Measurements from ENCODE around the gene HS3ST4. TPM values are rescaled to one million over a fixed set of nuclear protein-coding genes. Genes with fewer than 3 reads are reported as not detected.

HS3ST4 gene
- total and polyA plus RNA-seq, 2 donors from 2014 or later: not detected

DNA sequence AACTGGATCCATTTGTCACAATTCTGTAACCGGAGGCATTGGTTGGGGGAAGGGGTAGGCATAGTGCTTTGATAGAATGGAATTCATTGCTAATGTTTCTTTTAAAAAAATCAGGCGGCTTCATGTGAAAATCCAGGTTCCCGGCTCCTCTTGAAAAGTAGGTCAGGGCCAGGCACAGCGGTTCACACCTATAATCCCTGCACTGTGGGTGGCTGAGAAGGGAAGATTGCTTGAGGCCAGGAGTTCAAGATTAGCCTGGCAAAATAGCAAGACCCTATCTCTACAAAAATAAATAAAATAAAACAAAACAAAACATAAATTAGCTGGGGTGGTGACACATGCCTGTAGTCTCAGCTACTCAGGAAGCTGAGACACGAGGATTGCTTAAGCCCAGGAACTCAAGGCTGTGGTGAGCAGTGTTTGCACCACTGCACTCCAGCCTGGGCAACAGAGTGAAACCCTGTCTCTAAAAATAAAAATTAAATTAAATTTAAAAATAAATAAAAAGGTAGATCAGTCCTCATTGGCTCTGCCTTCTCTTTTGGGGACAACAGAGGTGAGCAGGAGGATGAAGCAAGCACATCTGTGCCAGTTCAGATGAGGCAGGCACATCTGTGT lies 466.5 kb downstream of the HS3ST4 start:
- H3K9me3 ChIP-seq (ENCODE audit: control insufficient read depth in 2 of 3, insufficient read depth in 1 of 3, low read length in 3 of 3): no peaks in the 10 kb centered on the region
- H3K4me3 ChIP-seq (ENCODE audit: low read length in 3 of 3): no peak overlapping the region
- intact Hi-C loops (cut with DNase I): no loop called here
- H3K4me1 ChIP-seq (ENCODE audit: control insufficient read depth in 2 of 3, insufficient read depth in 2 of 3, low read depth in 1 of 3, low read length in 3 of 3): no peaks in the 10 kb centered on the region
- DNase-seq (no peak), FAIRE-seq (no peak)
- no peak overlapping the region for H3K9ac ChIP-seq (ENCODE audit: low read length in 3 of 3)
- no peaks in the 10 kb centered on the region for H3K36me3 ChIP-seq (ENCODE audit: control insufficient read depth in 2 of 3, insufficient read depth in 3 of 3, low read length in 3 of 3)
- no peak overlapping the region for H3K27ac ChIP-seq (ENCODE audit: low read depth in 2 of 2, low read length in 2 of 2)
- TF ChIP-seq, protein P1, sequence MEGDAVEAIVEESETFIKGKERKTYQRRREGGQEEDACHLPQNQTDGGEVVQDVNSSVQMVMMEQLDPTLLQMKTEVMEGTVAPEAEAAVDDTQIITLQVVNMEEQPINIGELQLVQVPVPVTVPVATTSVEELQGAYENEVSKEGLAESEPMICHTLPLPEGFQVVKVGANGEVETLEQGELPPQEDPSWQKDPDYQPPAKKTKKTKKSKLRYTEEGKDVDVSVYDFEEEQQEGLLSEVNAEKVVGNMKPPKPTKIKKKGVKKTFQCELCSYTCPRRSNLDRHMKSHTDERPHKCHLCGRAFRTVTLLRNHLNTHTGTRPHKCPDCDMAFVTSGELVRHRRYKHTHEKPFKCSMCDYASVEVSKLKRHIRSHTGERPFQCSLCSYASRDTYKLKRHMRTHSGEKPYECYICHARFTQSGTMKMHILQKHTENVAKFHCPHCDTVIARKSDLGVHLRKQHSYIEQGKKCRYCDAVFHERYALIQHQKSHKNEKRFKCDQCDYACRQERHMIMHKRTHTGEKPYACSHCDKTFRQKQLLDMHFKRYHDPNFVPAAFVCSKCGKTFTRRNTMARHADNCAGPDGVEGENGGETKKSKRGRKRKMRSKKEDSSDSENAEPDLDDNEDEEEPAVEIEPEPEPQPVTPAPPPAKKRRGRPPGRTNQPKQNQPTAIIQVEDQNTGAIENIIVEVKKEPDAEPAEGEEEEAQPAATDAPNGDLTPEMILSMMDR (IDR thresholded peaks at IDR 0.05; ENCODE audit: borderline replicate concordance, extremely low read depth, insufficient read depth): no peak
- H3K27me3 ChIP-seq (ENCODE audit: control insufficient read depth, insufficient read depth, low read length): no peaks in the 10 kb centered on the region

DNA sequence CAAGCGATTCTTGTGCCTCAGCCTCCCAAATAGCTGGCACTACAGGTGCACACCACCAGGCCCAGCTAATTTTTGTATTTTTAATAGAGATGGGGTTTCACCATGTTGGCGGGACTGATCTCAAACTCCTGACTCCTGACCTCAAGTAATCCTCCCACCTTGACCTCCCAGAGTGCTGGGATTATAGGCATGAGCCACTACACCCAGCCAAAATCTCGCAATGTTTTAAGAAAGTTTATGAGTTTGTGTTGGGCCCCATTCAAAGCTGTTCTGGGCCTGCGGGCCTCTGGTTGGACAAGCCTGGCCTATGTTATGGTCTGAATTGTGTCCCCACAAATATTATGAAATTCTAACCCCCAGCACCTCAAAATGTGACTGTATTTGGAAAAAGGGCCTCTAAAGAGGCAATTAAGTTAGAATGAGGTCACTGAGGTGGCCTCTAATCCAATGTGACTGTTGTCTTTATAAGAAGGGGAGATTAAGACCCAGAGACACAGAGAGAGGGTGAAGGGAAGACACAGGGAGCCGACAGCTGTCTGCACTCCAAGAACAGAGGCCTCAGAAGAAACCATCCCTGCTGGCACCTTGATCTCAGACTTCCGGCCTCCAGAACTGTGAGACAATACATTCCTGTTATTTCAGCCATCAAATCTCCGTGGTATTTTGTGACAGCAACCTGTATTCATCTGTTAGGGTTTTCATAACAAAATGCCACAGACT lies 469.9 kb downstream of the HS3ST4 start:
- H3K27ac ChIP-seq (ENCODE audit: low read depth in 2 of 2, low read length in 2 of 2): no peak overlapping the region
- FAIRE-seq: no peak
- no peaks in the 10 kb centered on the region for H3K4me1 ChIP-seq (ENCODE audit: control insufficient read depth in 2 of 3, insufficient read depth in 2 of 3, low read depth in 1 of 3, low read length in 3 of 3)
- no peak overlapping the region for H3K4me3 ChIP-seq (ENCODE audit: low read length in 3 of 3)
- H3K9me3 ChIP-seq (ENCODE audit: control insufficient read depth in 2 of 3, insufficient read depth in 1 of 3, low read length in 3 of 3): no peaks in the 10 kb centered on the region
- DNase-seq: no peak
- TF ChIP-seq, protein P1 (IDR thresholded peaks at IDR 0.05; ENCODE audit: borderline replicate concordance, extremely low read depth, insufficient read depth): no peak
- H3K9ac ChIP-seq (ENCODE audit: low read length in 3 of 3): no peak overlapping the region
- intact Hi-C loops (cut with DNase I): no loop called here
- H3K27me3 ChIP-seq (ENCODE audit: control insufficient read depth, insufficient read depth, low read length): no peaks in the 10 kb centered on the region
- no peaks in the 10 kb centered on the region for H3K36me3 ChIP-seq (ENCODE audit: control insufficient read depth in 2 of 3, insufficient read depth in 3 of 3, low read length in 3 of 3)

DNA sequence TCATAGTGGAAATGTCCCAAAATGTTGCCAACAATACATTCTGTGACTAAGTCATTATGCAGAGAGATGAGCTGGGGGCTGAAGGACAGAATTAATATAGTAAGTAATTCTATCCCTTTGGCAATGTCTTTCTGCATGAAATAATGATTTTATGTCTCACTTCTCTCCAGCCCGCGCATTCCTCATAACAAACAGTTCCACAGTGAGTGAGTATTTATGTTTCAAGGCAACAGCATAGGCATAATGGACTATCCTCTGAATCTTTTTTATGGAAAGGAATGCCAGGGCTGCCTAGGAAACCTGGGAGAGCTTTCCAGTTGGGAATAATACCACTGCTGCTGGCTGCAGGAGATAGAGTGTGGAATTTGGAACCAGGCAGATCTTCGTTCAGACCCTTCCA lies 477.7 kb downstream of the HS3ST4 start:
- H3K4me1 ChIP-seq (ENCODE audit: control insufficient read depth in 2 of 3, insufficient read depth in 2 of 3, low read depth in 1 of 3, low read length in 3 of 3): no peaks in the 10 kb centered on the region
- TF ChIP-seq, protein P1 (IDR thresholded peaks at IDR 0.05; ENCODE audit: borderline replicate concordance, extremely low read depth, insufficient read depth): no peak
- DNase-seq (no peak), FAIRE-seq (no peak)
- intact Hi-C loops (cut with DNase I): no loop called here
- H3K27ac ChIP-seq (ENCODE audit: low read depth in 2 of 2, low read length in 2 of 2): no peak overlapping the region
- no peaks in the 10 kb centered on the region for H3K9me3 ChIP-seq (ENCODE audit: control insufficient read depth in 2 of 3, insufficient read depth in 1 of 3, low read length in 3 of 3)
- no peaks in the 10 kb centered on the region for H3K27me3 ChIP-seq (ENCODE audit: control insufficient read depth, insufficient read depth, low read length)
- no peaks in the 10 kb centered on the region for H3K36me3 ChIP-seq (ENCODE audit: control insufficient read depth in 2 of 3, insufficient read depth in 3 of 3, low read length in 3 of 3)
- H3K9ac ChIP-seq (ENCODE audit: low read length in 3 of 3): no peak overlapping the region
- H3K4me3 ChIP-seq (ENCODE audit: low read length in 3 of 3): no peak overlapping the region
